H9 (cell line): ENCODE results near the gene CT45A8. TPM values are rescaled to one million over a fixed set of nuclear protein-coding genes. Genes with fewer than 3 reads are reported as not detected.

Experiments used
- DNase-seq: peaks from one replicate; pipeline ENCODE4 v3.0.0-alpha.2; 2017
- H2AFZ ChIP-seq: one replicate; pipeline ENCODE4 v1.6.1; 2013; ENCODE audit warnings: mild to moderate bottlenecking, low read length, control low read depth, moderate library complexity
- H2AK5ac ChIP-seq: 2 replicates; pipeline ENCODE4 v1.6.1; 2013; ENCODE audit warnings: low read length, control low read depth, mixed read lengths; ENCODE audit not compliant: insufficient read length
- H2BK120ac ChIP-seq: one replicate; pipeline ENCODE4 v1.6.1; 2013; ENCODE audit warnings: low read depth, mild to moderate bottlenecking, low read length, control low read depth, inconsistent platforms; ENCODE audit not compliant: poor library complexity, severe bottlenecking
- H2BK12ac ChIP-seq: 2 replicates; pipeline ENCODE4 v1.6.1; 2013; ENCODE audit warnings: low read length, control low read depth, mixed read lengths, low read depth; ENCODE audit not compliant: insufficient read length
- H2BK15ac ChIP-seq: 2 replicates; pipeline ENCODE4 v1.6.1; 2013; ENCODE audit warnings: low read depth, low read length, control low read depth
- H2BK20ac ChIP-seq: one replicate; pipeline ENCODE4 v1.6.1; 2013; ENCODE audit warnings: low read depth, mild to moderate bottlenecking, low read length, control low read depth, inconsistent platforms; ENCODE audit not compliant: poor library complexity, severe bottlenecking
- H2BK5ac ChIP-seq: 2 replicates; pipeline ENCODE4 v1.6.1; 2013; ENCODE audit warnings: low read length, control low read depth, mixed read lengths; ENCODE audit not compliant: insufficient read length
- H3K14ac ChIP-seq: 2 replicates; pipeline ENCODE4 v1.6.1; 2013; ENCODE audit warnings: low read length, control low read depth; ENCODE audit not compliant: insufficient read depth
- H3K18ac ChIP-seq: 2 replicates; pipeline ENCODE4 v1.6.1; 2013; ENCODE audit warnings: low read depth, mild to moderate bottlenecking, mixed read lengths, low read length, control low read depth; ENCODE audit not compliant: insufficient read length
- H3K23ac ChIP-seq: 2 replicates; pipeline ENCODE4 v1.6.1; 2013; ENCODE audit warnings: low read length, control low read depth, mixed read lengths, low read depth; ENCODE audit not compliant: insufficient read length
- H3K23me2 ChIP-seq: 2 replicates; pipeline ENCODE4 v1.6.1; 2013; ENCODE audit warnings: low read depth, mild to moderate bottlenecking, mixed read lengths, low read length, control low read depth; ENCODE audit not compliant: insufficient read length, poor library complexity, severe bottlenecking
- H3K27ac ChIP-seq: 2 replicates; pipeline ENCODE4 v1.5.1; 2013; ENCODE audit warnings: low read length, control low read depth, mixed read lengths, low read depth; ENCODE audit not compliant: insufficient read length
- H3K27me3 ChIP-seq: 2 replicates; pipeline ENCODE4 v1.6.1; 2013; ENCODE audit warnings: low read length, control low read depth, inconsistent platforms; ENCODE audit not compliant: insufficient read depth
- H3K4ac ChIP-seq: 2 replicates; pipeline ENCODE4 v1.6.1; 2013; ENCODE audit warnings: low read depth, mild to moderate bottlenecking, control low read depth, inconsistent platforms, low read length, moderate library complexity
- H3K4me1 ChIP-seq: 2 replicates; pipeline ENCODE4 v1.6.1; 2013; ENCODE audit warnings: low read length, control low read depth, inconsistent platforms; ENCODE audit not compliant: insufficient read depth
- H3K4me2 ChIP-seq: 2 replicates; pipeline ENCODE4 v1.6.1; 2013; ENCODE audit warnings: low read length, control low read depth, mixed read lengths; ENCODE audit not compliant: insufficient read length, insufficient read depth
- H3K56ac ChIP-seq: 2 replicates; pipeline ENCODE4 v1.6.1; 2013; ENCODE audit warnings: low read depth, mild to moderate bottlenecking, mixed read lengths, low read length, control low read depth; ENCODE audit not compliant: insufficient read length
- H3K79me1 ChIP-seq: 2 replicates; pipeline ENCODE4 v1.6.1; 2013; ENCODE audit warnings: low read depth, mild to moderate bottlenecking, moderate library complexity, low read length, control low read depth, inconsistent platforms; ENCODE audit not compliant: insufficient read depth, poor library complexity, severe bottlenecking
- H3K79me2 ChIP-seq: 2 replicates; pipeline ENCODE4 v1.6.1; 2013; ENCODE audit warnings: low read length, control low read depth, inconsistent platforms; ENCODE audit not compliant: insufficient read depth
- H3K9ac ChIP-seq: 2 replicates; pipeline ENCODE4 v1.6.1; 2013; ENCODE audit warnings: low read length, control low read depth, mixed read lengths; ENCODE audit not compliant: insufficient read length; ENCODE audit errors: extremely low read depth
- H3K9me3 ChIP-seq: one replicate; pipeline ENCODE4 v1.6.1; 2013; ENCODE audit warnings: low read depth, low read length, inconsistent platforms; ENCODE audit not compliant: control insufficient read depth
- H3T11ph ChIP-seq: one replicate; pipeline ENCODE4 v1.6.1; 2013; ENCODE audit warnings: mild to moderate bottlenecking, low read length, control low read depth, inconsistent platforms
- H4K20me1 ChIP-seq: one replicate; pipeline ENCODE4 v1.6.1; 2013; ENCODE audit not compliant: control insufficient read depth, insufficient read length, insufficient read depth
- H4K5ac ChIP-seq: 2 replicates; pipeline ENCODE4 v1.6.1; 2013; ENCODE audit warnings: low read depth, mild to moderate bottlenecking, mixed read lengths, low read length, control low read depth; ENCODE audit not compliant: insufficient read length
- H4K8ac ChIP-seq: replicated peaks from 2 replicates; pipeline ENCODE4 v1.6.1; 2013; ENCODE audit warnings: low read length, control low read depth, mixed read lengths, low read depth; ENCODE audit not compliant: insufficient read length
- H4K91ac ChIP-seq: 2 replicates; pipeline ENCODE4 v1.6.1; 2013; ENCODE audit warnings: low read depth, mild to moderate bottlenecking, moderate library complexity, mixed read lengths, low read length, control low read depth; ENCODE audit not compliant: insufficient read length
- H3K27ac Mint-ChIP-seq, 3 experiments: 2 replicates in 2 of 3; 3 replicates in 1 of 3; pipeline ENCODE4 v1.8.0; 2020 to 2021; ENCODE audit warnings: mixed read lengths in 3 of 3, mild to moderate bottlenecking in 1 of 3, moderate library complexity in 1 of 3
- H3K27me3 Mint-ChIP-seq: 2 replicates; pipeline ENCODE4 v1.8.0; 2021; ENCODE audit warnings: low read depth, mild to moderate bottlenecking, moderate library complexity, mixed read lengths
- H3K36me3 Mint-ChIP-seq, 3 experiments: 2 replicates in 2 of 3; 3 replicates in 1 of 3; pipeline ENCODE4 v1.8.0; 2020 to 2021; ENCODE audit warnings: low read depth in 3 of 3, mixed read lengths in 3 of 3; ENCODE audit not compliant: insufficient read depth in 1 of 3
- H3K4me1 Mint-ChIP-seq, 2 experiments: 2 replicates each; pipeline ENCODE4 v1.8.0; 2020; ENCODE audit warnings: mixed read lengths in 2 of 2
- H3K4me3 Mint-ChIP-seq, 2 experiments: 2 replicates in 1 of 2; 3 replicates in 1 of 2; pipeline ENCODE4 v1.8.0; 2020 to 2021; ENCODE audit warnings: mild to moderate bottlenecking in 2 of 2, mixed read lengths in 2 of 2, moderate library complexity in 1 of 2
- H3K9me3 Mint-ChIP-seq, 2 experiments: 2 replicates in 1 of 2; 3 replicates in 1 of 2; pipeline ENCODE4 v1.8.0; 2020; ENCODE audit warnings: mild to moderate bottlenecking in 2 of 2, mixed read lengths in 2 of 2, moderate library complexity in 1 of 2
- CTCF ChIP-seq: fragments of 200-600 bp; sonication (generic); conservative IDR thresholded peaks from 3 replicates; pipeline ENCODE4 v1.8.0; 2021; ENCODE audit warnings: antibody characterized with exemption, mild to moderate bottlenecking
- WGBS: extraction: QIAGEN DNeasy Blood & Tissue Kit; methylation state at CpG from one replicate; pipeline ENCODE4 v1.1.7; 2013; ENCODE audit warnings: missing lambda C conversion rate, low lambda C conversion rate, mixed read lengths; ENCODE audit not compliant: insufficient read length; ENCODE audit errors: extremely low coverage; 5-methylcytosine and 5-hydroxymethylcytosine counted together
- total RNA-seq: library from RNA; stranded (reverse); gene quantifications from 2 replicates; pipeline ENCODE4 v1.2.1, GENCODE V29; 2021

Gene CT45A8
- total RNA-seq, 1 experiment from 2014 or later = not detected

- Mint-ChIP-seq H3K27me3 (no peaks in the 10 kb centered on the region; the same call in 1 of the 2 replicates), H3K9me3 (peaks cover 49 to 63% of the 10 kb centered on the region in 2 experiments), H3K36me3 (peaks cover 3 to 13% (median 5%) of the 10 kb centered on the region in 3 experiments; a peak in 6 of 7 replicates), H3K27ac (no peak overlapping the region), H3K4me1 (no peaks in the 10 kb centered on the region), H3K4me3 (no peak overlapping the region)
- Histone ChIP-seq H4K8ac (no peak overlapping the region), H4K20me1 (no peaks in the 10 kb centered on the region), H4K5ac (no peak overlapping the region), H3K79me1 (no peaks in the 10 kb centered on the region), H3K23me2 (no peaks in the 10 kb centered on the region), H3K27ac (no peak overlapping the region), H3K9me3 (peaks cover 45% of the 10 kb centered on the region), H2BK15ac (no peak overlapping the region), H4K91ac (no peak overlapping the region), H3T11ph (no peak overlapping the region), H2BK120ac (no peak overlapping the region), H3K9ac (no peak overlapping the region), H3K18ac (no peak overlapping the region), H2BK5ac (no peak overlapping the region), H2BK20ac (no peak overlapping the region), H2AFZ (no peak overlapping the region), H3K4me1 (no peaks in the 10 kb centered on the region), H3K4me2 (no peak overlapping the region), H3K56ac (no peak overlapping the region), H3K27me3 (no peaks in the 10 kb centered on the region), H3K23ac (no peak overlapping the region), H3K4ac (no peak overlapping the region), H3K79me2 (no peaks in the 10 kb centered on the region), H2BK12ac (no peak overlapping the region), H3K14ac (no peak overlapping the region), H2AK5ac (no peak overlapping the region)
- DNase-seq = no peak
- no peak for TF ChIP-seq CTCF
- no CpG with 5 or more reads among the region's 14 CpGs for WGBS
Measured at GRCh38 chrX:135890087-135890585, 35.8 kb upstream of the CT45A8 start.
